Right lobe of liver (tissue), 4 donors: ENCODE measurements around the gene HNRNPA2B1.

ENCODE experiments used
- CTCF ChIP-seq, 4 donors: fragments of 200-600 bp in 3 of 4; fragments of 450-650 bp in 1 of 4; IDR thresholded peaks; one replicate each; pipeline versions ENCODE4 v1.5.1 to v1.8.0; 2016 to 2022; ENCODE audit warnings: antibody characterized with exemption in 4 of 4, mild to moderate bottlenecking in 2 of 4
- POLR2A ChIP-seq: fragments of 450-650 bp; IDR thresholded peaks from one replicate; pipeline ENCODE4 v1.6.1; 2017; ENCODE audit warnings: antibody characterized with exemption, mild to moderate bottlenecking
- donor health status: DM: no; HTN: no; CAD: no.
- donor health status: DM: no; HTN: no; CAD: no.
- donor health status: DM: no; HTN: yes; CAD: no.

- TF ChIP-seq CTCF (IDR thresholded peaks at IDR 0.05) (no peak), POLR2A (no peak)
Observed at GRCh38 chr7:26190417-26190869, 10.1 kb downstream of the HNRNPA2B1 start.
